Right cardiac atrium (tissue), 5 donors: ENCODE measurements around the gene CHI3L1. TPM values are rescaled to one million over a fixed set of nuclear protein-coding genes. Genes with fewer than 3 reads are reported as not detected.
A peak's percentile ranks its signal among the peaks of the same experiment; 100 is the strongest.
"Not testable (repeated sequence)": the region's sequence is repeated elsewhere in the genome, so short reads cannot be mapped to it uniquely, and the experiment has no call there.

Experiments used
- ATAC-seq, 2 donors: fragments of 200-7000 bp; cut with Tn5 transposase; one replicate each; pipeline versions ENCODE4 v1.8.0 to v1.9.1; 2020; ENCODE audit warnings: moderate library complexity in 2 of 2, mild to moderate bottlenecking in 1 of 2
- DNase-seq, 3 donors: peaks; one replicate each; pipeline ENCODE4 v3.0.0-alpha.2; 2020
- H3K27ac ChIP-seq: one replicate; pipeline ENCODE4 v1.5.1; 2013; ENCODE audit warnings: mild to moderate bottlenecking, low read length, control low read depth, moderate library complexity
- H3K27me3 ChIP-seq: one replicate; pipeline ENCODE4 v1.6.1; 2013; ENCODE audit not compliant: control insufficient read depth, insufficient read depth
- H3K4me1 ChIP-seq: one replicate; pipeline ENCODE4 v1.6.1; 2013; ENCODE audit warnings: low read length; ENCODE audit not compliant: control insufficient read depth, insufficient read depth
- H3K4me3 ChIP-seq: one replicate; pipeline ENCODE4 v1.5.1; 2013; ENCODE audit warnings: low read length, control low read depth
- H3K9me3 ChIP-seq: one replicate; pipeline ENCODE4 v1.6.1; 2013; ENCODE audit warnings: low read length; ENCODE audit not compliant: control insufficient read depth
- WGBS: extraction: QIAGEN DNeasy Blood & Tissue Kit; methylation state at CpG from one replicate; pipeline ENCODE4 v1.1.7; 2013; 5-methylcytosine and 5-hydroxymethylcytosine counted together
- intact Hi-C, 4 donors: fragments of 100-400 bp; cut with DNase I; formaldehyde crosslinking; loops; one replicate each; pipeline versions ENCODE4 v1.11.0 to v1.14.0; 2022 to 2023
- long read RNA-seq, 4 donors: library from polyadenylated mRNA; unstranded; transcript quantifications; one replicate each; pipeline ENCODE4 v2.0.0, GENCODE V29; 2020 to 2021
- polyA plus RNA-seq: library from polyadenylated mRNA; stranded (reverse); fragments of 200-250 nt; gene quantifications from one replicate; pipeline ENCODE4 v1.2.3, GENCODE V29; 2013
- total RNA-seq, 4 donors: library from RNA; stranded (reverse); fragmentation: NEBNext Ultra II Directional; extraction: Animal tissue kit (Norgen Biotek cat#: 25700); gene quantifications; one replicate each; pipeline ENCODE4 v1.2.1, GENCODE V29; 2021
- donor health status: healthy with polysubstance abuse.
- donor health status: DM: no; HTN: yes; CAD: no.
- donor health status: DM: no; HTN: no; CAD: no.
- donor health status: DM: no; HTN: yes; CAD: no; lungs with severe emphysema.
- donor health status: DM: yes; HTN: yes; CAD: no.

CHI3L1 gene
- total RNA-seq: 1 to 10 TPM in 3 of 4 donors, not detected in 1; 1.1 to 2.0 (median 1.3) TPM
- 4.9 TPM for polyA plus RNA-seq
- long read RNA-seq, donor 1, partial matches to known transcripts: 0 of 5 reads
- long read RNA-seq, donor 1, other reads (novel, unspliced or antisense): 1 of 5 reads
- long read RNA-seq, donor 2, partial matches to known transcripts: 0 of 1 reads
- long read RNA-seq, donor 2, other reads (novel, unspliced or antisense): 1 of 1 reads
- long read RNA-seq, donor 3, partial matches to known transcripts: 0 of 4 reads
- long read RNA-seq, donor 3, other reads (novel, unspliced or antisense): 1 of 4 reads
- long read RNA-seq, donor 4: 0 reads

DNA sequence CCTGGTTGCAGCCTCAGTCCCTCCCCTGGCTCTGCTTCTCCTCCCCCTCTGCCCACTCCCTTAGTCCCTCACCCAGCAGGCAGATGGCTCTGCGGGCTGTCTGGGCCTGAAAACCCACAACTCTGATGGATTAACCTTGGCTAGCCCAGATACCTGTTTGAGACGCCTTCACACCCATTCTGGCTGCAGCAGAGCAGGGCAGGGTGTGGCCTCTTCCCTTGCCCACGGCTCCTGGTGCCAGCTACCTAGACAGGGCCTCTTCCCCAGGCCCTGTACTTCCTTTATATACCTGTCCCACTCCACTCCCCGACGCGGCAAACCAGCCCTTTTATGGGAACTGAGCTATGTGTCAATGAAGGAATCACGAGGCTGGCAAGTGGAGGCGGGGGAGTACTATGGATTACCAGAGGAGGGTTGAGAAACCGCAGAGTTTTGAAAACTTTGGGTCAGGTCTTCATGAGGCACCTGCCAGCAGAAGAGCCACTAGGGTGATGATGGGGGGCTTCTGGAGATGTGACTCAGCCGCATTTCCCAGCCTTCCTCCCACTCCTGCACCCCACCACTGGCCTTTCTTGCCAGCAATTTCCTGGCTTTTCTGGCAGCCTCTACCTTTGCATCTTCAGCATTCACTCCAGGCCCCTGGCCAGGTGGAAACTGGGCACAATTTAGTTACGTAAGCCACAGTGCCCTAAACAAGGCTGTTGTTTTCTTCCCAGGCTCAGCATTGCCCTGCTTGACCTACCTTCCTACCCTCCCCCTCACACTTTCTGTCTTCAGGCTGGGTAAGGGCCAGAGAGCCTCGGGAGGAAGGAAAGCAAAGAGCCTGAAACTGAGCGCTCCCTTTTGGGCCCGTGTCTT, at the start of gene CHI3L1:
Gene CHI3L1, minus strand, starts transcription at position 259 of the 858 bp plus-strand sequence. Its CDS starts 81 bp downstream, at position 178.
- H3K4me1 ChIP-seq: peaks cover 4% of the 10 kb centered on the region
- H3K27ac ChIP-seq: no peak within 1 kb of the TSS
- H3K9me3 ChIP-seq: no peaks in the 10 kb centered on the region
- DNase-seq (no peak), ATAC-seq (peak; percentile 24 to 30)
- WGBS: 44% methylated on average over 14 of the region's 14 CpGs
- no peak within 1 kb of the TSS for H3K4me3 ChIP-seq
- intact Hi-C loops: no loop called here
- no peaks in the 10 kb centered on the region for H3K27me3 ChIP-seq

DNA sequence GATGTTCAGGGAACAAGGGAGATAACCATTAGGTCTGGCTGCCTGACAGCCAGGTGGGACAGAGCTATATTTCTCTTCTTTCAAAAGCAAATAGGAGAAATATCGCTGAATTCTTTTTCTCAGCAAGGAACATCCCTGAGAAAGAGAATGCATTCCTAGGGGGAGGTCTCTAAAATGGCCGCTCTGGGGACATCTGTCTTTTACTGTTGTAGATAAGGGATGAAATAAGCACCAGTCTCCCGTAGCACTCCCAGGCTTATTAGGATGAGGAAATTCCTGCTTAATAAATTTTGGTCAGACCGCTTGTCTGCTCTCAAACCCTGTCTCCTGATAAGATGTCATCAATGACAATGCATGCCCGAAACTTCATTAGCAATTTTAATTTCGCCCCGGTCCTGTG, 48.4 kb upstream of the CHI3L1 start:
- 89% methylated on average over 7 of the region's 7 CpGs for WGBS
- ATAC-seq, H3K4me1 ChIP-seq, H3K4me3 ChIP-seq, H3K27ac ChIP-seq, DNase-seq, intact Hi-C loops, H3K27me3 ChIP-seq, H3K9me3 ChIP-seq: not testable (repeated sequence)

DNA sequence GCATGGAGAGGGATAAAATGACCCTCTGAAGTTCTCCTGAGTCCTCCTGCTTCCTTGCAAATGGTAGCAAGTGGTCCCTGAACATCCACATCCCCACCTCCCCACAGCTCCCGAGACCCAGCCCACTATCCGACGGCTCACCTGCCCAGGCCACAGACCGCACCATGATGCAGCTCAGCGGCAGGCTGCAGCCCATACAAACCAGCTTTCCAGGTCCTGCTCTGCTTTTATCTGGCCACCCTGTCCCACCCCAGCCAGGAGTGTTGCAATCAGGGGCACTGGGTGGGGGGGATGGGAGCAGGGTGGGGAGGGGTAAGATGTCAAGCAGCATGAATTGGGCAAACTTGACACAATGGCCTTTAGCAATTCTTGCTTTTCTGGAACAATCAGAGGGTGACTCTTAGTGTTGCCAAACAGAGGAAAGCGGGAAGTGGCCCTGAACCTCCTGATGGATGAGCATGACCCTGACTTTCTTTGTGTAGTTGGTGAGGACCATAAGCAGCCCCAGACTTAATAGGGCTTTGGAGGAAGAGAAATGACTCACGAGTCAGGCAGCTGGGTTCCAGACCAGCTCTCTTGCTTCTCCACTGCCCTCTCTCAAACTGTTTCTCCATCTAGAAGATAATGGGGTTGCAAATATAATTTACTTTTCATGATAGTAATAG, 43.1 kb upstream of the CHI3L1 start, which contains the start of gene CHIT1:
Gene CHIT1, minus strand, starts transcription at position 203 of the 665 bp plus-strand sequence. Its CDS starts 37 bp downstream, at position 166.
- Histone ChIP-seq H3K27ac (no peak within 1 kb of the TSS), H3K27me3 (no peaks in the 10 kb centered on the region), H3K4me1 (no peaks in the 10 kb centered on the region), H3K4me3 (no peak within 1 kb of the TSS), H3K9me3 (no peaks in the 10 kb centered on the region)
- intact Hi-C loops: no loop called here
- DNase-seq (no peak), ATAC-seq (no peak)
- 90% methylated on average over 7 of the region's 7 CpGs for WGBS

DNA sequence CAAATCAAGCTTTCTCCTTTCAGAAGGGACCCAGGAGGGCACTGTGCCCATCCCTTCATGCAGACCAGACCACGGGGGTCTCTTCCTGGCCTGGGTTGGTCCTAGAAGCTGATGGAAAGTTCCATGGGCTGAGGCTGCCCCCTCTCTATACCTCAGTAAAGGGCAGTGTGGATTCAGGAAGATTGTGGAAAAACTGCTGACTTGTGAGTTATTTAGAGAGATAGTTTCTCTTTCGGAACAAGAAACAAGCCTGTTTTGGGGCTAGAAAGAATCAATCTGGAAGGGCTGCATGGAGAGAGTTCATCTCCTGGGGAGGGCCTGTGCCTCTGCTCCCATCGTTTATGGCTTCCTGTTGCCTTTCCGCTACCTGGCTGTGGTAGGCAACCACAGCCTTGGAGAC, 42.2 kb upstream of the CHI3L1 start:
- Histone ChIP-seq H3K4me3 (no peak overlapping the region), H3K27me3 (no peaks in the 10 kb centered on the region), H3K9me3 (no peaks in the 10 kb centered on the region), H3K27ac (no peak overlapping the region), H3K4me1 (no peaks in the 10 kb centered on the region)
- DNase-seq: no peak
- ATAC-seq: no peak
- WGBS: 71% methylated on average over 4 of the region's 4 CpGs
- intact Hi-C loops: no loop called here

DNA sequence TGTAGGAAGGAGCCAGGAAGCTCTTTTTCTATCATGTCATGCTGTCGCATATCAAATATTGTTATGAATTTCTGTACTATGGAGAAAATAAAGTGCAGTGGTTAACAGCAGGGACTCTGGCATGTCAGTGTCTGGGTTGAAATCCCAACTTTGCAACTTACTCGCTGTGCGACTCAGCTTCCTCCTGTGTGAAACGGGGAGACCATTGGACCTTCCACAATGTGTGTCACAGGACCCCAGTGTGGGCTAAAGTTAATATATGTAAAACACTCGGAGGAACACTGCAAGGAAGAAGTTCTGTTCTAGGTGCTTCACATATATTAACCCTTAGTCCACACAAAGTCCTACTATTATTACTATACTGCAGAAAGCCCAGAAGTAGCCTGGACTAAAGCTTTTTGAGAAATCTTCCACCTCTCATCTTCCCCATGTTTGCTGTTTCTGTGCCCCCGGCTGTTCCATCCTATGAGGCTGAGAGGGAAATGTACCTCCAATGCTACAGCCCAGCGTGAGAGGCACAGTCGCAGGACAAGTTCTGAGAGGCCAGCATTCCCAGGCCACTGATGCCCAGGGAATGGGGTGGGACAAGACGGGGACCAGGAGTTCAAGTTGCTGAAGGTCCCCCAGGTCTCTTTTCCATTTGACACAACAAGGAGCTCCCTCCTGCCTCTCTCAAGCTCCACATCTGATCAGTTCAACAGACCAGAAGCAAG, 41.0 kb upstream of the CHI3L1 start:
- Histone ChIP-seq H3K9me3 (no peaks in the 10 kb centered on the region), H3K27ac (no peak overlapping the region), H3K4me1 (no peaks in the 10 kb centered on the region), H3K4me3 (no peak overlapping the region), H3K27me3 (no peaks in the 10 kb centered on the region)
- WGBS: 86% methylated on average over 9 of the region's 9 CpGs
- ATAC-seq (no peak), DNase-seq (no peak)
- intact Hi-C loops: no loop called here

DNA sequence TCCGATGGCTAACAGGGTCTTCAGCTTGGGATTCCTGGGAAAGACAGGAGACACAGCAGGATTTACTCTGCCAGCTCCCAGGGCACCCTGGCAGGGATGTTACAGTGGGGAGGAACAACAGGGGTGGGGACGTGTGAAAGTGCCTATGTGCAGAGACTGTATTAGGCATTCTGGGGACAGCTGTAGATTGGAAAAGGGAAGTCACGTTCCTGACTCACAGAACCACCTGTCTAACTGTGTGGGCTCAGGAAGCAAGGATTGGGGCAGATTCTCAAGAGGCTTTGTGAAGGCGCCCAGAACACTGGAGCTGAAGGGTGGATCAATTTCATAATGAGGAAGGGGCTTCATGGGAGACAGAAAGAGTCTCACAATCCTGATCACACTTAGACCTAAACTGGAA, 38.6 kb upstream of the CHI3L1 start:
- Histone ChIP-seq H3K4me1 (no peaks in the 10 kb centered on the region), H3K27me3 (no peaks in the 10 kb centered on the region), H3K9me3 (no peaks in the 10 kb centered on the region), H3K4me3 (no peak overlapping the region), H3K27ac (no peak overlapping the region)
- ATAC-seq (no peak), DNase-seq (no peak)
- WGBS: 65% methylated on average over 4 of the region's 4 CpGs
- intact Hi-C loops: no loop called here

DNA sequence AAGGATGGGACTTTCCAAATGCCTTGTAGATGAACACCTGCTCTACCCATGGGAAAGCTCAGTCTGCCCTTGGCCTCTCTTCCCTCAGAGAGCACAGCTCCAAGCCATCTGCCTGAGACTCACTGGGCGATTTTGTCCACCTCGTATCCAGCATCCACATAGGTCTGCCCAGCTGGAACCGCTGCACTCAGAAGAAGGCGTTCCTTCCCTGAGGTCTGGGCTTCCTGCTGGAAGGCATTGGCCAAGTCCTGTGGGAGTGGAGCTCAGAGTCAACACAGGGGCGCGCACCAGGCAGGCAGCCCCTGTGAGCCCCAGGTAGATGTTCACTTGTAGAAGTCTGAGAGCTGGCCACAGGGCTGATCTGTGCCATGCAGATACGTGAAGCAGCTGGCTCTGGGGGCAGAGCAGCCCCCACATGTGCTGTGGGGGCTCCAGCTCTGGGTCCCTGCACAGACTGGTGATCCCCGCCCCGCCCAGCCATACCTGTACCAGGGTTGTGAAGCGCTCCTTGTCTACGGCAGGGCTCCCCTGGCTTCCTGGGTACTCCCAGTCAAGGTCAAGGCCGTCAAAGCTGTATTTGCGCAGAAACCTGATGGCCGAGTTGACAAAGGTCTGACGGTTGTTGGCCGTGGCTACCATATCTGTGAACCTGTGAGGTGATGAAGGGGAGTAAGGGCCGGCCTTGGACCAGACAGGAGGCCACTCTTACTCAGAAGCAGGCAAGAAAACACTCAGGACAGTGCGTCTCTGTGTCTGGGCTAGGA, 36.7 kb upstream of the CHI3L1 start:
- DNase-seq: no peak

DNA sequence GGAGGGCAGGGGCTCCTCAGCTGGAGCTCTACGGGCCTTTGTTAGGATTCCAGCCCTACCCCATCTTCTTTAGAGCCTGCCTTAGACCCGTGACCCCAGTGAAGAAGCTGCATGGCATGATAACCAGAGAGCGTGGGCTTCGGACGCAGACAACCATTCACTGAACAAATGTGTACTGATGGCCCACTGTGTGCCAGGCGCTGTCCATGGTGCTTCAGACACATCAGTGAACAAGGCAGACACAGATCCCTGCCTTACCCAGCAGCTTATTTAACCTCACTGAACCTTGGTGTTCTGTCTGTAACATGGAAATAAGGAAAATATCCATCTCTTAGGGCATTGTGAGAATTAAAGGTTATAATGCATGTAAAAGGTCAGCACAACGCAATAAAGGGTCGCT, 33.4 kb upstream of the CHI3L1 start:
- no peaks in the 10 kb centered on the region for H3K9me3 ChIP-seq
- no peaks in the 10 kb centered on the region for H3K27me3 ChIP-seq
- DNase-seq (no peak), ATAC-seq (no peak)
- no peak overlapping the region for H3K4me3 ChIP-seq
- no peaks in the 10 kb centered on the region for H3K4me1 ChIP-seq
- H3K27ac ChIP-seq: no peak overlapping the region
- WGBS: 73% methylated on average over 8 of the region's 8 CpGs
- intact Hi-C loops: loop anchor here in 2 of 4 donors (5.0 kb wide), 2 partner anchors 103 to 178 kb away; no protein-coding TSS in a partner anchor

More for the DNA sequence above, 36.7 kb upstream of the CHI3L1 start:
- H3K4me1 ChIP-seq: no peaks in the 10 kb centered on the region
- H3K9me3 ChIP-seq: no peaks in the 10 kb centered on the region
- 87% methylated on average over 18 of the region's 18 CpGs for WGBS
- H3K27me3 ChIP-seq: no peaks in the 10 kb centered on the region
- no peak for ATAC-seq
- intact Hi-C loops: no loop called here
- no peak overlapping the region for H3K4me3 ChIP-seq
- H3K27ac ChIP-seq: no peak overlapping the region

DNA sequence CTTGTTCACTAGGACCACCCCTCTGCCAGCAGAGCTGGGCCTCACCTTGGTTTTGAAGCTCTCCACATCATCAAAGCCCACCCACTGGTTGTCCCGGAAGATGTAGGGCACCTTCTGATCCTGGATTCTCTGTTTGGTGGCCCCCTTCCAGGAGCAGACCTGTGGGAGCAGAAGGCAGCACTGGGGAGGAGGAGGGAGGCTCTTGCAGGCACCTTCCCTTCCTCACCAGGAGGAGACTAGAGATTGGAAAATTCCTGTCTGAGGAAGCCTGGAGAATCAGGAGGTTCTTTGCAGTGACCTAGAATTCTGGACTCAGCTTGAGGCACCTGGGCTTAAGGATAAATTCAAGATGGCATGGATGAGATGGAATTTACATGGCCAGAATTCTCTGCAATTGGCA, 32.7 kb upstream of the CHI3L1 start:
- WGBS: 67% methylated on average over 1 of the region's 1 CpG

DNA sequence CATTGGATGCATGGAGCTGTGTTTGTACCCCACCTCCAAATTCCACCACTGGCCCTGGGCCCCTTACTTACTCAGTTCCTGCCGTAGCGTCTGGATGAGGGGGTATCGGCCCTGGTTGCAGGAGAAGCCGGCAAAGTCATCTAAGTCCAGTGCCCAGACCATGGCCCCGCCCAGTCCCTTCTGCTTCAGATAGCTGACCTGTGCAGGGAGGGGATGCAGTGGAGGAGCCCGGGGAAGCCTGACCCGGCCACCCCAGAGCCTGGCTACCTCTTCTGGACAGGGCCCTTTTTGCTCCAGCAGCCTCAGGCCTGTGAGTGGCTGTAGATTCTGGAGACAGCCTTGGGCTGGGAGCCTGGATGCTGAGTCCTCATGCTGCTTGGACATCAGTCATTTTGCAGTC, 31.2 kb upstream of the CHI3L1 start:
- WGBS: 74% methylated on average over 7 of the region's 7 CpGs
- Histone ChIP-seq H3K27me3 (no peaks in the 10 kb centered on the region), H3K9me3 (no peaks in the 10 kb centered on the region), H3K4me1 (no peaks in the 10 kb centered on the region), H3K27ac (no peak overlapping the region), H3K4me3 (no peak overlapping the region)
- ATAC-seq: no peak
- intact Hi-C loops: loop anchor here (2.0 to 5.0 kb wide), 4 partner anchors 100 to 179 kb away; no protein-coding TSS in a partner anchor
- no peak for DNase-seq

More for the DNA sequence above, 32.7 kb upstream of the CHI3L1 start:
- DNase-seq: no peak
- ATAC-seq: no peak
- Histone ChIP-seq H3K9me3 (no peaks in the 10 kb centered on the region), H3K4me3 (no peak overlapping the region), H3K27me3 (no peaks in the 10 kb centered on the region), H3K4me1 (no peaks in the 10 kb centered on the region), H3K27ac (no peak overlapping the region)
- intact Hi-C loops: loop anchor here in 2 of 4 donors (5.0 kb wide), 2 partner anchors 102 to 177 kb away; no protein-coding TSS in a partner anchor
